Left ventricle myocardium superior (tissue), 1 donor: ENCODE measurements around the gene TCF7L2. TPM values are rescaled to one million over a fixed set of nuclear protein-coding genes. Genes with fewer than 3 reads are reported as not detected.
A peak's percentile ranks its signal among the peaks of the same experiment; 100 is the strongest.

Experiments used
- ATAC-seq: fragments of 200-7000 bp; cut with Tn5 transposase; one replicate; pipeline ENCODE4 v1.9.1; 2020; ENCODE audit warnings: mild to moderate bottlenecking, moderate library complexity
- DNase-seq: peaks from one replicate; pipeline ENCODE4 v3.0.0-alpha.2; 2020
- intact Hi-C: fragments of 100-400 bp; cut with micrococcal nuclease; formaldehyde crosslinking; loops from one replicate; pipeline ENCODE4 v1.11.0; 2022
- total RNA-seq: library from RNA; stranded (reverse); fragmentation: NEBNext Ultra II Directional; extraction: Animal tissue kit (Norgen Biotek cat#: 25700); gene quantifications from one replicate; pipeline ENCODE4 v1.2.1, GENCODE V29; 2021
- donor health status: DM: no; HTN: yes; CAD: no; lungs with severe emphysema.

Gene TCF7L2
- total RNA-seq, 1 donor from 2014 or later = 13.5 TPM

DNA sequence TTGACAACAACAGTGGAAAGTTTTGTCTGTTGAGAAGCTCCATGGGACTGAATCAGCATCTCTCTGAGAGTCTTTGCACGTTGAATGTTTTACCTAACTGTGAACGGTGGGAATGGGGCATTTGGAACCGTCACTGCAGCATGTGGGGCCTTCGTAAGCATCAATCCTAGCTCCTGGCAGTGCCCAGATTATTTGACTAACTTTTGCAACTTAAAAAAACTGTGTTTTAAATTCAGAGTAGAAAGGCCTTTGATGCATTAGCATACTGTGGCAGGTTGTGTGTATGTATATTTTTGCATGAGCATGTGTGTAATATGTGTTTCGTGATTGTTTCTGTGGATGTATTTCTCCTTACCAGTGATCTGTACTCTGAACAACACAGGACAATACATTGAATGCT is 194.5 kb downstream of the TCF7L2 start:
- ATAC-seq = no peak
- intact Hi-C loops = no loop called here
- no peak for DNase-seq

DNA sequence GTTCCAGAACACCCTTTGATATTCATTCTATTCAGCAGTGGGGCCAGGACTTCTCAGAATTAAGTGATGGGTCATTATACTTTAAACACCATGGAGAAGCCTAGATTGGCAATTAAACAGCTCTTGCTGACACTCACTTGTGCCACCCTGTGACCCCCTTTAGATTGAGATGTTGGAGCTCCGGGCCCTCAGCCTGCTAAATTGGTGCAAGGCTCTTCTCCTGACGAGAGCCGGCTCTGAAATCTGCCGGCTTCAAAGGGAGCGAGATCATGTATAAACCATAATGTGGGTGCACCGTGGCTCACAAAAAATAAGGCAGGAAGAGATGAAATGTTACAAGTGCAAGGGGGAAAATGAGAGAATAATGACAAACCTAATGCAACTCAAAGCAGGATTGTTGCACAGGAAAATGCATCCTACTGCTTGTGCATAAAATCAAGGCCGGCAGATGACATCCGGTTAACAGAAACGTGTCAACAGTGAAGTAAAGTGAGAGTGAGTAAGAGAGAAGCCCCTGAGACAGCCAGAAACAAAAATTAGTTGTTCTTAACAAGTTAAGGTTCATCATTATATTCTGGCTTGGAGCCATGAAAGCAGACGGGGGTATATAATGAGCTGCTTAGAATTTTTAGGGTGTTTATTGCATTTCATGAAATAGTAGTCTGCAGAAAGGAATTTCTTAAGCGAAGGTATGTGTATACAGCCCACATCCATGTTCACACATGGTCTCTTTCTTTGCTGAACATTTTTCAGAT is 198.2 kb downstream of the TCF7L2 start:
- intact Hi-C loops = no loop called here
- ATAC-seq (no peak), DNase-seq (no peak)

DNA sequence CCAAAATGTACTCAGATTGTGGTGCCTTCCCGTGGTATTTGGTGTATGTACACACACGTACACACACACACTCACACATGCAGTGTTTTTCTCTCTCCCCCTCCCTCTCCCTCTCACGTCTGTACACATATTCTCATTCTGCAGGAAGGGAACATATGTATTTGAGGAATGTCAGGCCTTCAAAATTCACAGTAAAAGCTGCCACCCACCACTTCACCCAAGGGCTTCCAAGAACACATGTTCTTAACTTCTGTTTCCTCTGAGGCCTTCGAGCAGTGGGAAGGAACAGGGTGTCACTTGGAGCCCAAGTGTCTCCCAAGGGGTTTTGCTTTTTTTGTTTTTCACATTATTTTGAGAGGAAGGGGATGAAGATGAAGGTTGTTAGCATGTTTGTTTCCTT is 198.9 kb downstream of the TCF7L2 start:
- intact Hi-C loops = no loop called here
- ATAC-seq (no peak), DNase-seq (no peak)

DNA sequence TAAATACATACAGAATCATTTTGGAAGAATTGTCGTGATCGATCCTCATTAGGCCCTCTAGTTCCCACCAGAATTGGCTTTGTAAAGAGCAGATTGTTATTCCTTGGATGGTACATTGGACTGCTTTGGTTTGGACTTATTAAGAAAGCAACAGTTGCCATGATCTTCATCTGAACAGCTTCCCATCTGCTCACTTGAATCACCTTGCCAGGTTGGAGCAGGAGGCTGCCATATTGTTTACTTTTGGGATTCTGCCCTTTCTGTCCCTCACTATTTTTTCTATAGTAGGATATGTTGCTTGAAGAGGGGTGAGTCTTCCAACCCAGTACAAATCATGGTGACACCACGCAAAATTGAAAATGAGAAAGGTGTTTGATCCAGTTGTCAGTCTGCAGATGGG is 199.6 kb downstream of the TCF7L2 start:
- no peak for ATAC-seq
- no peak for DNase-seq
- intact Hi-C loops = no loop called here

DNA sequence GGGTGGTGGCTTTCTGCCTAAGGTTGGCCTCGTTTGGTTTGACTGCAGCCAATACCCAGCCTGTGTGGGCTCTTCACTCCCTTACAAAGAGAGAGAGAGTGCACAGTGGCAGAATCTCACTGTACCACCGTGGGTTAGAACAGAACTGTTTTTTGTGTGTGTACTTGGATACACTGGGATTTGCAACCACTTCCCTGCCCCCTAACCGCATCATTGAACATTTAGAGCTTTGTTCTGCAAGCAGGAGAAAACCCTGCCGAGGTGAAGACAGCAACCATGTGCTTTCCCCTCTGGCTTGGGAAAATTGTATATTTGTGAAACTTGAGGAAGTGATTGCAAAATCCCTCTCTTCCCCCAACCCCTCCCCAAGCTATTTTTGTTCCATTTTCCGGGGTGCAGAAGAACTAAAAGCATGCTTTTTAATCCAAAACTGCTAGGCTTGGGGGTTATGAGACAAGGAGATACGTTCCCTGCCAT is 201.2 kb downstream of the TCF7L2 start:
- intact Hi-C loops = no loop called here
- DNase-seq (no peak), ATAC-seq (peak; percentile 68)

DNA sequence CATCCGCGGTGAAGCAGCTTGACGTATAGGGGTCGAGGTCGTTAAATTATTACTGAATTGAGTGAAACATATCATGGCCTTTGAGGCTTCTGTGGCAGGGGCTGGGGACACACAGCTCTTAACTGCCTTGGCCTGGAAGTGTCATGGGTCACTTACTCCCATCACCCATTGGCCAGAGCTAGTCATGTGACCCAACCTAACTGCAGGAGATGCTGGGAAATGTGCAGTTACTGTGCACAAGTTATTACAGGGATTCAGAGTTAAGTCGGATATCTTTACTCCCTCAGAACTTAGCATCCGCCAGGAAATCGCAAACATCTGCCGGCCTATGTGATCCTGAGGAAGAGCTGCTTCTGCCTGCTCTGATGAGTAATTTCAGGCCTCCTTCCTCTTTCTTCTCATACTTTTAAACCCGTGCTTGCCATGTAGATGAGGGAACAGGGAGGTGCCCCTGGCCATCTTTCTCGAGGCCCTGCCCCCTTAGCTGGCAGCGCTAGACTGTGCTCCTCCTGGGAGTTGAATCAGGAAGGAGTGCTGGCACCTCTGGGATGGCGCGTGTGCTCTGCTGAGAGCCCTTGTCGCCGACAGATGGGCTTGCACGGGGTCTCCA is 203.6 kb downstream of the TCF7L2 start:
- intact Hi-C loops = no loop called here
- ATAC-seq = peak; percentile 51
- peak; percentile 45 for DNase-seq

DNA sequence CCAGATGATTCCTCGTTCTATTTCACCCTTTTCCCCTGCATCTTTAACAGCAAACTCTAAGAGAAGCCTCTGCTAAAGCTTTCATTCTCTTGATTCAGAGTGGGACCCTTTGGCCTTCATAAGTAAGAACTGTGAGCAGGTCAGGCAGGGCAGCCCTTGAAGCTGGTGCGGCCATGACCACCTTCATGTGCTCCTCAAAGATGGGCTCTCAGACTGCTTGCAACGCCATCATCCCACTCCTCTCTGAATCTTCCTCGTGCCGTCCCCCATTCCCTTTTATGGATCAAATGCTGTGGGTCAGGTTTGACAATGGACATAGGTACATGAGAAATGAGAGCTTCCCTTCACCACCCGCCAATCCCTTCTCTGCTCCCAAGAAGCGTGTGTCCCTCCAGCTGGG is 207.4 kb downstream of the TCF7L2 start:
- no peak for DNase-seq
- intact Hi-C loops = no loop called here

DNA sequence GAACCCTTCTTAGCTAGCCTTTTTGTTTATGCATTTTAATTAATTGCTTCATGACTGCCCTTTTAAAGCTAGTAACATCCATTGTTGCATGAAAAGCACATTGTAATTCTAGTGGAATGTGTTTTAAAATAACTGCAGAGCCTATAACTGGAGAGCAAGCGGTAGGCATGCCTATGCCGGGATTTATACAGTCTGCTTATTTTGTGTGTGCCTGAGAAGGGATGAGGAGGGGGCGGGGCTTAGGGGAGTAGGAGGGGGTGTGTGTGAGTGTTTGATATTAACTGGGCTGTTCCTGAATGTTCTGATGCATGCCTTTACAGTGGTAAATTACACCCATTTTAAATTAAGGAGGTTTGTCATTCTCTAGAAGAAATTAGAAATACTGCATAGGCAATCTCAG is 208.1 kb downstream of the TCF7L2 start:
- DNase-seq (no peak), ATAC-seq (no peak)
- intact Hi-C loops = no loop called here

More for the DNA sequence above, 207.4 kb downstream of the TCF7L2 start:
- no peak for ATAC-seq

DNA sequence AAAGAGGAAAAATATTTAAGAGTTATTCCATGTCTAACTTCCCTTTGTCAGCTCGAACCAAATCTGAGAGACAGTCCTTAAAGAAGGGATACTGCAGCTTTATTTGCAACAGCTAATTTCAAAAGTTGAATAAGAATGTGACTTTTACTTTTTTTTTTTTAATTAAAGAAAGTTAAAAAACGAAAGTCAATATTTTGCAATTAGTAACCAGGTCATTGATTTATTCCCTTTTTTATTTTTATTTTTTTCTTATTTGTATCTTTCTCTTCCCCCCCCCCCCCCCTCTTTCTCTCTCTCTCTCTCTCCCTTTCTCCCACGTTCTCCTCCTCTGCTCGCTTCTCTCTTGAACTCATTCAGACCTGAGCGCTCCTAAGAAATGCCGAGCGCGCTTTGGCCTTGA is 209.5 kb downstream of the TCF7L2 start:
- DNase-seq = no peak
- no peak for ATAC-seq
- intact Hi-C loops = no loop called here

DNA sequence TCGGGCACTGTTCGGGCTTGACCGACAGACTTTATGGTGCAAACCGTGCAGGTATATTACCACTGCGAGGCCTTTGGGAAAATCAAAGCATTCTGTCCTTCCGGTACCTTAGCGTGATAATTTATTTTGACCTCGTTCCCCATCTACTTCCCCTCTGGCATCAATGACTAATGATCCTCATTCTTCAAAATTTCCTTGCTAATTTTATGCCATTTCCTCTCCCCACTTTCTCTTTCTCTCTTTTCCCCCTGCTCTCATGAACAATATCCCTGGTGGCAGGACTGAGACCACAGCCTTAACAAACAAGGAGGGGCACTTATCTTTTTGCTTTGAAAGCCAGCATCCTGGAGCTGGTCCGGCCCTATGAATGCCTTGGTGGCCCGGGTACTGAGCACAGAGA is 210.6 kb downstream of the TCF7L2 start:
- intact Hi-C loops = no loop called here
- ATAC-seq (no peak), DNase-seq (no peak)

DNA sequence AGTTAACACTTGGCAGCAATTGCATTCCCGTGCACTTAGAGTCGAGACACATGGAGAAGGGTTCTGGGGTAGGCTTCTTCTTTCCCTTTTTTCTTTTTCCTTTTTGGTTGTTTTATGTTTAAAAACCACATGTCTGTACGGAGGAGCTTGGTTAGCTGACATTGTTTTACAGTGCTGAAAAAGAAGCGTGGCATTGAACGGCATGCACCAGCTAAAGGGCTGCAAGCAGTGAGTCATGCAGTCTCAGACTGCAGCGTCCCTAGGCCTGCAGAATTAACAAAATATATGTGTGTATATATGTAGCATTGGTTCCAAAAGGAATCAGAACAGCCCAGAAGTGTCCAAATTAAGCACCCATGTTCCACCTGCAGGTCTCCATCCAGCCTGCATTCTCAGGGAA is 211.0 kb downstream of the TCF7L2 start:
- intact Hi-C loops = no loop called here
- no peak for DNase-seq
- no peak for ATAC-seq

DNA sequence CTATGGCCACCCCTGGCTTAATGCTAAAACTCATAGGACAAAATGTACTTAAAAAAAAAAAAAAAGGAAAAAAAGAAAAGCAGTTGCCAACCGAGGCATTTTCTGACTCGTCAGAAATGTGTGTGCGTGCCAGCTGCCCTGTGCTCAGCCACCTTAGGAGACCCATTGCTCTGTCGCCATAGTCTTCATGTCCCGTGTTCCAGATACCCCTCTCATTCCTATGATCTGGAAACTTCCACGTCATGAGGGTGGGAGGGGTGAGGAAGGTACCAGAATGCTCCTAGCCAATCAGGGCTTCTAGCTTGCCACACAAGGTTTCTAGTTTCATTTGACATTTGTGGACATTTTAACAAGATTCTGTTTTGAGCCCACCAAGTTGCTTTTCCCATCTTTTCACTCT is 212.9 kb downstream of the TCF7L2 start:
- DNase-seq (no peak), ATAC-seq (no peak)
- intact Hi-C loops = no loop called here

DNA sequence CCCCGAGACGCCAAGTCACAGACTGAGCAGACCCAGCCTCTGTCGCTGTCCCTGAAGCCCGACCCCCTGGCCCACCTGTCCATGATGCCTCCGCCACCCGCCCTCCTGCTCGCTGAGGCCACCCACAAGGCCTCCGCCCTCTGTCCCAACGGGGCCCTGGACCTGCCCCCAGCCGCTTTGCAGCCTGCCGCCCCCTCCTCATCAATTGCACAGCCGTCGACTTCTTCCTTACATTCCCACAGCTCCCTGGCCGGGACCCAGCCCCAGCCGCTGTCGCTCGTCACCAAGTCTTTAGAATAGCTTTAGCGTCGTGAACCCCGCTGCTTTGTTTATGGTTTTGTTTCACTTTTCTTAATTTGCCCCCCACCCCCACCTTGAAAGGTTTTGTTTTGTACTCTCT is 215.6 kb downstream of the TCF7L2 start:
- no peak for DNase-seq
- intact Hi-C loops = no loop called here
- ATAC-seq = no peak

DNA sequence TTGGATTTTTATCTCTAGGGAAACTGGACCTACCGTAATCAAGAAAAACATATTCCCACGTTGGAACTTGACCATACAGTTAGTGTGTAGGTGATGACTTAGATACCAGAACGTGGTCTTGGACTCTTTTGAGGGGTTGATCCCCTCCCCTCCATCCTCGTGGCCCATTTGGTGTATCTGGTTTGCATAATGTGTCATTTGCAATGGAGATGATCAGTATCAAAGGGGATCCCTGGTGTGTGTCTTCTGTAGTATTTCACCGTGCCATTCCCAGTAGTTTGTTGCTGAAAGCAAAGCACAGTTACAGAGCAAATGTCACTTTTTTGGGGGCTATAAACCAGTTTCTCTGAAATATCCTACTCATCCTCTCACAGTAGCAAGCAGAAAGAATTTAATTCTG is 217.7 kb downstream of the TCF7L2 start:
- intact Hi-C loops = no loop called here
- ATAC-seq (no peak), DNase-seq (no peak)

DNA sequence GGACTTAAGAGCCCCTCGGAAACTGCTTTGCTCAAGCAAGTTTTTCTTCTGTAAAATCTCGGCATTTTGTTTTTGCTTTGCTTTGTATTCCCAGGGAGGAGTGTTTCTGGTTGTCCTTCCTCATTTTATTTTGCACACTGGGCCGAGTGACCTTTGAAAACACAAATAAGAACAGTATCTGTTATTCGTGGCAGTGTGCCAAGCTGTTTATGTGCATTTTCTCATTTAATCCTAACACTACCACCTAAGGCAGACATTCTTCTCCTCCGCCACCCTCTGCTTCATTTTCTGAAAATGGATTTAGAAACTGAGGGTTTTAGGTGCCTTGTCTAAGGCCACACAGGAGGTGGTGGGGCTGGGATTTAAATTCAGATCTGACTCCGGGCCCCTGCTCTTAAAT is 218.5 kb downstream of the TCF7L2 start:
- ATAC-seq = no peak
- intact Hi-C loops = no loop called here

DNA sequence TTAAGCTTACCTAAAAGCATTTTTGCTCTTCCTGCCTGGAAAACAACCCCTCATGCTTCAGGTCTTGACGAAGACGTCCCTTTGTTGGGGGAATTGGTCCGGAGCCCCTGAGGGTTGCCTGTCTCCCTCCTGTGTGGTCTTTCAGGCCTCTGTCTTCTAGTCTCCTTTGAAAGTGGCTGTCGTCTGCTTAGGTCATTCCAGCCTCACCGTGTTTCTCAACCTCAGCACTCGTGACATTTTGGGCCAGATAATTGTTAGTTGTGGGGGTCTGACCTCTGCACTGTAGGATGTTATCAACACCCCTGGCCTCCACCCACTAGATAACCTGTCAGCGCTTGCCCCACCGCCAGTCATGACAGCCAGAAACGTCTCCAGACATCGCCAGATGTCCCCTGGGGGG is 219.1 kb downstream of the TCF7L2 start:
- no peak for DNase-seq
- no peak for ATAC-seq
- intact Hi-C loops = no loop called here

More for the DNA sequence above, 218.5 kb downstream of the TCF7L2 start:
- DNase-seq = no peak

DNA sequence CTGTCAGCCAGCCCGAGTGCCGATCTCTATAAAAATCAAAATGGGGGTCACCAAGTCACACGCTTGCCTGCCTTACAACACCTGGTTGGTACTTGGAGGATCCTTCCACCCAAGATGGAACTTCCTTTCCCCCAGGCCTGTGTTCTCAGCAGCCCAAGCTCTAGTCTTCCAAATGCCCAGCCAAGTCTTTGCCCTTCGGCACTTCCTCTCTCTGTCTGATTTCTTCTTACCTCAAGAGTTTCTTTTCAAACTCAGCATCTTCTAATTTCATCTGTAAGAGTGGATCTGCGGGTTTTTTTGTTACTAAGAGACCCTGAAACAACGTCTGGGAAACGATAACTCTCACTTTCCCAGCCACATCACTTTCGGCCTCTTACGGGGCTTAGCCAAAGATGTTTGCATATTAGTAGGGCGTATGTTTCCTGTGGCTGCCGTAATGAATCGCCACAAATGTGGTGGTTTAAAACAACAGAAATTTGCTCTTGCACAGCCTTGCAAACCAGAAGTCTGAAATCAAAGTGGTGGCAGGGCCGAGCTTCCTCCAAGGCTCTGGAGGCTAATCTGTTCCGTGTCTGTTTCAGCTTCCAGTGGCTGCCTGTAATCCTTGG is 219.9 kb downstream of the TCF7L2 start:
- intact Hi-C loops = no loop called here
- no peak for DNase-seq
- no peak for ATAC-seq

DNA sequence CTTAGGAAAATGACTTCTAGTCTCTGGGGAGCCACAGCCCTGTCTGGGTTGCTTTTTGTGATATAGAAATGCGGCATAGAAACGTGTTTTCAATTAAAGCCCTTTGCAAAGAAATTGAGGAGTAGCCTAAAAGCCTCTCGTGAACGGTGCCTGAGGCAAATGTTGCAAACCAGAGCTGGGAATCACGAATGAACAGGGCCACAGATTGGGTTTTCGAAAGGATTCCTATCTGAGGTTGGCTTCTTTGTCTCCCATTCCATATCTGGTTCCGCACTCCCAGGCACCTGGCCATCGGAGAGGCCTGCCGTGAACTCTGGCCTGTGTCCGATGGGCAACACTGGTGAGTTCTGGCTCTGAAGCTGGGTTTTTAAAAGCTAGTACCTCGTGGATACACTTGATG is 221.6 kb downstream of the TCF7L2 start:
- no peak for ATAC-seq
- no peak for DNase-seq
- intact Hi-C loops = no loop called here

DNA sequence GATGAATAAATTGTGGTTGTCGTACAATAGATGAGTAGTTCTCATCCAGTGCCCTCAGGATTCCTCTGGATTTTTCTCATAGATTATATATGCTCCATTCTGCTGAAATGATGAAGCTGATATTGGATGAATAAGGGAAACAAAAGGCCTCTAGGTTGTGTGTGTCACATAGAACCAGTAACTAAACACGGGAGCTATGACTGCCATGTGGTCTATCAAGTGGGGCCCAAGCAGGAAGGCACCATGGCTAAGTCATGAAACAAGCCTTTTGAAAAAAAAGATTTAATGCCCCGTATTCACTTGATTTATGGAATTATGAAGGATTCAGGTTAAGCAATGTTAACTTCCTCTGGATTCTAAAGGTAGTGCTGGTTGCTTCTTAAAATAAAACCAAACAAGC is 225.1 kb downstream of the TCF7L2 start:
- intact Hi-C loops = no loop called here
- DNase-seq (no peak), ATAC-seq (no peak)

DNA sequence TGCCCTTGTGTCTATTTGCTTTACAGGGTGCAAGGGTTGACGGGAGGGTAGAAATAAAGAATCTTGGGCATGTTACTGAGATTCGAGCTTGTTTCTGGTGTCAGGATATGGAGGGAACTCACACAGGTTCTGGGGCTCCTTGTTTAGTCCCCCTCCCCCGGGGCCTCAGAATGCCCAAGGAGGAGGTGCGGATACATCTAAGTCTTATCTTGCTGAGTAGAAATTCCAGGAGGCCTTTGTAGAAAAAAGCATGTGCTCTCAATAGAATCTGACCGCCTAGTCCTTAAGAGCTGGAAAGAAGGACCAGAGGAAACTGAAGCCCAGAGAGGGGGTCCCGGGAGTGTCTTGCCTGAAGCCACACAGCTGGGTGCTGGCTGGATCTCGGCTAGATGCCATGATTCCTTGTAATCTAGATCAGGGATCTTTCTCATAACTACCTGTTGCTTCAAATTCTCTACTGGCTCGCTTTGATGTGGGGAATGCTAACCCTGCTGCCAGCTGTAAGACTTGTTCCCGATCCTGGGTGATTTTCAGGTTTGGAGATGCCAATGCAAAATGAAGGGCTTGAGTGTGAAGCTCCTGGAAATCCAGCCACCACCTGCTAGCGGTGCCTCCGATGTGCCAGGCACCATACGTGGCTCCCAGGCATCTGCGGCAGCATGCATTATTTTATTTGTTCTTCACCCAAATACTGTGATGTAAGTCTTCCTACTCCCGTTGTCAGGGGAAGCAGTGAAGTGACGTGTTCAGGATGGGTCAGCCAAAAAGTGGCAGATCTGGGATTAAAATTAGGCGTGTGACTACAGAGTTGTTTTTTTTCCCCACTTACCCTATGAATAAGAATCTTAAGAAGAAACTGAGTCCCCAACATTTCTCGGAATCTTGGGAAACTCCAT is 226.0 kb downstream of the TCF7L2 start:
- DNase-seq (no peak), ATAC-seq (peak; percentile 54)

More for the DNA sequence above, 226.0 kb downstream of the TCF7L2 start:
- intact Hi-C loops = no loop called here
